GM13977 (cell line): Measurements from ENCODE around the gene DIP2A.

Source experiments
- DNase-seq: peaks from one replicate; pipeline ENCODE4 v3.0.0; 2012; ENCODE audit warnings: low spot score
- in situ Hi-C: fragments of 300-500 bp; cut with MboI; formaldehyde crosslinking; loops from one replicate; pipeline ENCODE4 v1.12.0; 2022; ENCODE audit warnings: low sequenced_read_pairs, low pct_unique_long_range_greater_than_20kb, mixed read lengths, inconsistent platforms; ENCODE audit not compliant: unreplicated experiment
- TF ChIP-seq, protein P1 (sequence below): IDR thresholded peaks from 2 replicates; pipeline ENCODE4 v1.5.1; 2012; ENCODE audit warnings: mild to moderate bottlenecking, control low read depth; ENCODE audit not compliant: insufficient read depth; ENCODE audit errors: extremely low read depth, missing control alignments

The DIP2A gene

DNA sequence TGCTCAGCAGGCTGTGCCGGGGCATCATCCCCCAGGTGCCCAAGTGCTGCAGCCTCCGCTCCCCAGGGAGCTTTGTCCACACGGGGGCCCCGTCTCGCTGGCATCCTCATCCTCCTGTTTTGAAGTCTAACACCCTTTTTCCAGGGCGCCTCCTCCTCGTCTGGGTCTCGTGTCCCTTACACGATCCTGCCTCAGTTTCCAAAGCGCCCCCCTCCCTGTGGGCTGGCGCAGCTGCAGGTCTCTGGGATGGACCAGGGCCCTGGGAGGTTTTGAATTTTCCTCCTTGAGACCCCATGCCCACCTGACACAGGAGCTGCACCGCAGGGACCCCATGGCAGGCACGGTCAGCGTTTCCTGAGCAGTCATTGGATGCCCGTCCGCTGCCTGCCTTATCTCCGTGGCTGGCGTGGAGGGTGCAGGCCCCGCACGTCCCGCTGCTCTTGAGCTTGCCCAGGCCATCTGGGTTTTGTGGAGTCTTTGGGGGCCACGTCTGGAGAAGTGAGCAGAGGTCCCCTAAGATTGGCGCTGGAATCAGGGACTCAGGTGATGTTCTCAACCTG lies 37.4 kb upstream of the DIP2A start:
- DNase-seq, result no peak
- TF ChIP-seq, protein P1, sequence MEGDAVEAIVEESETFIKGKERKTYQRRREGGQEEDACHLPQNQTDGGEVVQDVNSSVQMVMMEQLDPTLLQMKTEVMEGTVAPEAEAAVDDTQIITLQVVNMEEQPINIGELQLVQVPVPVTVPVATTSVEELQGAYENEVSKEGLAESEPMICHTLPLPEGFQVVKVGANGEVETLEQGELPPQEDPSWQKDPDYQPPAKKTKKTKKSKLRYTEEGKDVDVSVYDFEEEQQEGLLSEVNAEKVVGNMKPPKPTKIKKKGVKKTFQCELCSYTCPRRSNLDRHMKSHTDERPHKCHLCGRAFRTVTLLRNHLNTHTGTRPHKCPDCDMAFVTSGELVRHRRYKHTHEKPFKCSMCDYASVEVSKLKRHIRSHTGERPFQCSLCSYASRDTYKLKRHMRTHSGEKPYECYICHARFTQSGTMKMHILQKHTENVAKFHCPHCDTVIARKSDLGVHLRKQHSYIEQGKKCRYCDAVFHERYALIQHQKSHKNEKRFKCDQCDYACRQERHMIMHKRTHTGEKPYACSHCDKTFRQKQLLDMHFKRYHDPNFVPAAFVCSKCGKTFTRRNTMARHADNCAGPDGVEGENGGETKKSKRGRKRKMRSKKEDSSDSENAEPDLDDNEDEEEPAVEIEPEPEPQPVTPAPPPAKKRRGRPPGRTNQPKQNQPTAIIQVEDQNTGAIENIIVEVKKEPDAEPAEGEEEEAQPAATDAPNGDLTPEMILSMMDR, result no peak
- in situ Hi-C loops, result no loop called here

GRCh38 chr21:46421756-46422555 lies 36.7 kb upstream of the DIP2A start:
- DNase-seq, result no peak
- TF ChIP-seq, protein P1, result no peak
- in situ Hi-C loops, result no loop called here

- in situ Hi-C loops, result no loop called here
- no peak for DNase-seq
- TF ChIP-seq, protein P1, result no peak
These were observed 36.0 kb upstream of the DIP2A start for GRCh38 chr21:46422636-46423241.

- in situ Hi-C loops, result no loop called here
- no peak for DNase-seq
- TF ChIP-seq, protein P1, result no peak
These were observed 35.1 kb upstream of the DIP2A start for GRCh38 chr21:46423546-46424038.

DNA sequence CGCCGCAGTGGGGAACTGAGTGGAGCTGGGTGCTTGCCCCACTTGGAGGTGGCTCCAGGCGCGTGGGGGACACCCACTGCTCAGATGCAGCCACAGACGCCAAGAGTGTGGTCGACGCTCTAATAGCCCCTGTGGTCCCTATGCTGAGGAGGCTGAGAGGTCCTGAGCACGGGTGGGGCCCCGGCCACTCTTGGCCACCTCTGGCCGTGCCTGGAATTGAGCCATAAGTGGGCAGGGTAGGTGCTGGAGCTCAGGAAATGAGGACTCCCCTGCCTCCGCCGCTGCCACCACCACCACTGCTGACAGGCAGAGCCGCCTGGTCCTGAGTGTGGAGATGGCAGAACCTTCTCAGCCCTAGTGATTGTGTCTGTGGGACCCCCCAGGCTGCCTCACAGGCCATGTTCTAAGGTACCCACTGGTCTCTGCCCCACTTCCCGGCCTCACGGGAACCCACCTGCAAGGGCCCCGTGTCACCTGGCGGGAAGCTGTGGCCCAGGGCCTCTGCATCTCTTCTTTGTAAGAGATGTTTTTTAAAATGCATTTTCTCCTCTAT lies 34.6 kb upstream of the DIP2A start:
- TF ChIP-seq, protein P1, result no peak
- in situ Hi-C loops, result no loop called here
- DNase-seq, result no peak

DNA sequence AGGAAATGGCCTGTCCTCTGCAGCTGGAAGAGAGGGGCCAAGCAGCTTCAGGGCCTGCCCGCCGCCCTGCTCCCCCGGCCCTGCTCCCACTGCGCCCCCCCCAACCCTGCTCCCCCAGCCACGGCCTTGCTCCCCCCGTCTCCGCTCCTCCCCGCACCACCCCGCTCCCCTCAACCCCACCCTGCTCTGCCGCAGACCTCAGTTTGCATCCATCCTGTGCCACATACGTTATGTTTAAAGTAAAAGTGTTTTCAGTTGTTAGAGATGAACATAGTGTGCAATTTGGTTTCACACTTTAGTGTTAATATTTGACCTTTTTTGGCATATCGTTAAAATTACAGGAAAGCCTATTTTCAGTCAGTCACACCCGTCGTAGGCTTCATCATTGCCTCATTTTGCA lies 34.1 kb upstream of the DIP2A start:
- in situ Hi-C loops, result no loop called here
- TF ChIP-seq, protein P1, result no peak
- DNase-seq, result no peak
